Measurements from ENCODE around the gene EYA2.

EYA2 gene

DNA sequence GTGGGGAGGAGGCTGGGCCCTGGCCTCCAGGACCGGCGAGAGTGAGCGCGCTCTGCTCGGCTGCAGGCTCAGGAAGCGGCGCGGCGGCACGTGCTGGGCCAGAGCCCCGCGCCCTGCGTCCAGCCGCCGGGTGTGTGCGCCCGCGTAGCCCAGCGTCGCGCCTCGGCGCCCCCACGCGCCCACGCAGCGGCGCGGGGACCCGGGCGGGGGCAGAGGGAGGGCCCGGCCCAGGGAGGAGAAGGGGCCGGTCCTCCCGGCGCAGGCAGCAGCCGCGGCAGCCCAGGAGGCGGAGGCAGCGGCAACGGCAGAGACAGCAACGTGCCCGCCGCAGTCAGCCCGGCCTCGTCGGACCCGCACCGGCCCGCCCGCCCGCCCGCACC is at the start of gene EYA2:
Gene EYA2, plus strand, starts transcription at position 265 of the 380 bp plus-strand sequence. CDS start 95,168 bp downstream, outside the sequence.
- no peak for DNase-seq (ENCODE audit: low read depth)
- peak within 1 kb of the TSS; percentile 42 for H3K4me3 ChIP-seq (ENCODE audit: control insufficient read depth, low read depth, low read length)
- TF ChIP-seq, protein P1, sequence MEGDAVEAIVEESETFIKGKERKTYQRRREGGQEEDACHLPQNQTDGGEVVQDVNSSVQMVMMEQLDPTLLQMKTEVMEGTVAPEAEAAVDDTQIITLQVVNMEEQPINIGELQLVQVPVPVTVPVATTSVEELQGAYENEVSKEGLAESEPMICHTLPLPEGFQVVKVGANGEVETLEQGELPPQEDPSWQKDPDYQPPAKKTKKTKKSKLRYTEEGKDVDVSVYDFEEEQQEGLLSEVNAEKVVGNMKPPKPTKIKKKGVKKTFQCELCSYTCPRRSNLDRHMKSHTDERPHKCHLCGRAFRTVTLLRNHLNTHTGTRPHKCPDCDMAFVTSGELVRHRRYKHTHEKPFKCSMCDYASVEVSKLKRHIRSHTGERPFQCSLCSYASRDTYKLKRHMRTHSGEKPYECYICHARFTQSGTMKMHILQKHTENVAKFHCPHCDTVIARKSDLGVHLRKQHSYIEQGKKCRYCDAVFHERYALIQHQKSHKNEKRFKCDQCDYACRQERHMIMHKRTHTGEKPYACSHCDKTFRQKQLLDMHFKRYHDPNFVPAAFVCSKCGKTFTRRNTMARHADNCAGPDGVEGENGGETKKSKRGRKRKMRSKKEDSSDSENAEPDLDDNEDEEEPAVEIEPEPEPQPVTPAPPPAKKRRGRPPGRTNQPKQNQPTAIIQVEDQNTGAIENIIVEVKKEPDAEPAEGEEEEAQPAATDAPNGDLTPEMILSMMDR (IDR thresholded peaks at IDR 0.05; ENCODE audit: control insufficient read depth, insufficient read depth, low read depth, low read length, missing control alignments): no peak

- no peak for DNase-seq (ENCODE audit: low read depth)
- TF ChIP-seq, protein P1 (IDR thresholded peaks at IDR 0.05; ENCODE audit: control insufficient read depth, insufficient read depth, low read depth, low read length, missing control alignments): no peak
- no peak overlapping the region for H3K4me3 ChIP-seq (ENCODE audit: control insufficient read depth, low read depth, low read length)
Observed at GRCh38 chr20:46844965-46845364, 49.7 kb upstream of the EYA2 start.

DNA sequence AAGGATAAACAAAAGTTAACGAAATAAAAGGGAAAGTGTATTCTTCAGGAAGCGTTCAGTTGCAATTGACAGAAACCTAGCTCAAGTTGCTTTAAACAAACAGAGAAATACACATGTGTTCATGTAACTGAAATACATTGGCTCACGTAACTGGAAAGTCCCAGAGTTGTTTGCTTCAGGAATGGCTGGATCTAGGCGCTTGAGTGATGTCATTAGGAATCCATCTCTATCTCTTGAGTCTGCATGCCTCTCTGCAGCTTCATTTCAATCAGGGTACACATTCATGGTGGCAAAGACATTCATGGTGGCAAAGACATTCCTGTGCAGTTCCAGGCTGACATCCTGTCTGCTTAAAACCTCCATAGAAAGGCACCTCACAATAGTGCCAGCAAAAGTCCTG is 45.4 kb upstream of the EYA2 start:
- DNase-seq (ENCODE audit: low read depth): no peak
- TF ChIP-seq, protein P1 (IDR thresholded peaks at IDR 0.05; ENCODE audit: control insufficient read depth, insufficient read depth, low read depth, low read length, missing control alignments): no peak
- no peak overlapping the region for H3K4me3 ChIP-seq (ENCODE audit: control insufficient read depth, low read depth, low read length)

GRCh38 chr20:46849751-46850150 is 44.9 kb upstream of the EYA2 start:
- DNase-seq (ENCODE audit: low read depth): no peak
- no peak overlapping the region for H3K4me3 ChIP-seq (ENCODE audit: control insufficient read depth, low read depth, low read length)
- TF ChIP-seq, protein P1 (IDR thresholded peaks at IDR 0.05; ENCODE audit: control insufficient read depth, insufficient read depth, low read depth, low read length, missing control alignments): no peak

- TF ChIP-seq, protein P1 (IDR thresholded peaks at IDR 0.05; ENCODE audit: control insufficient read depth, insufficient read depth, low read depth, low read length, missing control alignments): no peak
- no peak for DNase-seq (ENCODE audit: low read depth)
Observed at GRCh38 chr20:46850416-46850815, 44.2 kb upstream of the EYA2 start.

DNA sequence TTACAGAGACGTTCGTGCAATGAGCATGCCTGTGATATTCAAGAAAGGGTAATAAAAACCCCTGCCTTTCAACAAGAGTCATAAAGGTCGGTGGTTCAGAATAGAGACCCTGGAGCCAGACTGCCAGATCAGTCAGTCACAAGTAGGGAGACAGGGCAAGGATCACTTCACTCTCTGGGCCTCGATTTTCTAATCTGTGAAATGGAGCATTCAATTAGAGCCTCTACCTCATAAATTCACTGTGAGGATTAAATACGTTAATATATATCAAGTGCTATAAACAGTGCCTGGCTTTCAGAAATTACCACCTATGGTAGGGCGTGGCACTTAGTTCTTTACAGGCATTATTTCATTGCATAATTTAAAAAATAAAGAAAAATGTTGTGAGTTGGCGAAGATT is 43.7 kb upstream of the EYA2 start:
- no peak overlapping the region for H3K4me3 ChIP-seq (ENCODE audit: control insufficient read depth, low read depth, low read length)
- DNase-seq (ENCODE audit: low read depth): no peak
- TF ChIP-seq, protein P1 (IDR thresholded peaks at IDR 0.05; ENCODE audit: control insufficient read depth, insufficient read depth, low read depth, low read length, missing control alignments): no peak

More at GRCh38 chr20:46850416-46850815, 44.2 kb upstream of the EYA2 start:
- no peak overlapping the region for H3K4me3 ChIP-seq (ENCODE audit: control insufficient read depth, low read depth, low read length)

GRCh38 chr20:46851746-46852145 is 42.9 kb upstream of the EYA2 start:
- DNase-seq (ENCODE audit: low read depth): no peak

More at GRCh38 chr20:46851746-46852145, 42.9 kb upstream of the EYA2 start:
- TF ChIP-seq, protein P1 (IDR thresholded peaks at IDR 0.05; ENCODE audit: control insufficient read depth, insufficient read depth, low read depth, low read length, missing control alignments): no peak
- H3K4me3 ChIP-seq (ENCODE audit: control insufficient read depth, low read depth, low read length): no peak overlapping the region
